Spleen (tissue), 11 donors: Measurements from ENCODE around the gene PPARA. TPM values are rescaled to one million over a fixed set of nuclear protein-coding genes. Genes with fewer than 3 reads are reported as not detected.

Experiments used
- DNase-seq: peaks from one replicate; pipeline ENCODE4 v3.0.0-alpha.2; 2020
- H3K27ac ChIP-seq, 8 donors: fragments of 200-600 bp; sonication (generic) in 7 of 8; 1 replicate in 4 of 8; 2 replicates in 4 of 8; pipeline versions ENCODE4 v1.5.0 to v1.8.0; 2016 to 2021; ENCODE audit warnings: inconsistent platforms in 4 of 8, mild to moderate bottlenecking in 4 of 8, moderate library complexity in 1 of 8
- H3K27me3 ChIP-seq, 7 donors: fragments of 200-600 bp; sonication (generic) in 6 of 7; replicated peaks in 1 of 7; 1 replicate in 4 of 7; 2 replicates in 3 of 7; pipeline versions ENCODE4 v1.5.0 to v1.8.0; 2016 to 2021; ENCODE audit warnings: inconsistent platforms in 3 of 7, mild to moderate bottlenecking in 1 of 7
- H3K36me3 ChIP-seq, 6 donors: fragments of 200-600 bp; sonication (generic) in 5 of 6; 1 replicate in 4 of 6; 2 replicates in 2 of 6; pipeline versions ENCODE4 v1.5.0 to v1.8.0; 2016 to 2021; ENCODE audit warnings: inconsistent platforms in 2 of 6
- H3K4me1 ChIP-seq, 6 donors: fragments of 200-600 bp; sonication (generic) in 5 of 6; 1 replicate in 3 of 6; 2 replicates in 3 of 6; pipeline versions ENCODE4 v1.5.0 to v1.8.0; 2016 to 2021; ENCODE audit warnings: inconsistent platforms in 3 of 6
- H3K4me3 ChIP-seq, 8 donors: fragments of 200-600 bp; sonication (generic) in 7 of 8; 1 replicate in 4 of 8; 2 replicates in 4 of 8; pipeline versions ENCODE4 v1.5.0 to v1.8.0; 2016 to 2021; ENCODE audit warnings: inconsistent platforms in 4 of 8, mild to moderate bottlenecking in 4 of 8, moderate library complexity in 2 of 8
- H3K9me3 ChIP-seq, 8 donors: fragments of 200-600 bp; sonication (generic) in 7 of 8; 1 replicate in 4 of 8; 2 replicates in 4 of 8; pipeline versions ENCODE4 v1.5.0 to v1.8.0; 2016 to 2021; ENCODE audit warnings: inconsistent platforms in 4 of 8
- CTCF ChIP-seq, 11 experiments: fragments of 200-600 bp in 7 of 11; fragments of 450-650 bp in 4 of 11; sonication (generic) in 4 of 11; IDR thresholded peaks in 8 of 11; conservative IDR thresholded peaks in 3 of 11; 1 replicate in 7 of 11; 2 replicates in 4 of 11; pipeline versions ENCODE4 v1.4.0 to v1.8.0; 2016 to 2021; ENCODE audit warnings: antibody characterized with exemption in 11 of 11, inconsistent platforms in 4 of 11, mild to moderate bottlenecking in 1 of 11
- POLR2A ChIP-seq, 3 donors: fragments of 450-650 bp; IDR thresholded peaks; one replicate each; pipeline ENCODE4 v1.5.1; 2017; ENCODE audit warnings: antibody characterized with exemption in 3 of 3, mild to moderate bottlenecking in 1 of 3
- POLR2AphosphoS5 ChIP-seq, 3 donors: sonication (generic); formaldehyde crosslinking; IDR thresholded peaks; one replicate each; pipeline ENCODE4 v1.5.1; 2017; ENCODE audit warnings: antibody characterized with exemption in 3 of 3
- WGBS, 5 donors: extraction: QIAGEN DNeasy Blood & Tissue Kit in 3 of 5; methylation state at CpG; one replicate each; pipeline versions ENCODE4 v1.1.5 to v1.1.7; 2013 to 2018; 5-methylcytosine and 5-hydroxymethylcytosine counted together
- intact Hi-C: fragments of 100-400 bp; cut with DNase I; formaldehyde crosslinking; loops from one replicate; pipeline ENCODE4 v1.15.0; 2023; ENCODE audit warnings: low total_unique reads
- polyA plus RNA-seq, 3 donors: library from polyadenylated mRNA; stranded (reverse); fragments of 200-250 nt; gene quantifications; one replicate each; pipeline ENCODE4 v1.2.1, GENCODE V29; 2013
- total RNA-seq, 7 donors: library from RNA; depleted of rRNA in 3 of 7; stranded (reverse); fragments of >200 nt in 3 of 7; fragmentation: NEBNext Ultra II Directional in 4 of 7; extraction: Animal tissue kit (Norgen Biotek cat#: 25700) in 4 of 7; gene quantifications; one replicate each; pipeline versions ENCODE4 v1.1.0 to v1.2.1, GENCODE V29; 2016 to 2021
- donor health status: healthy with polysubstance abuse.
- donor health status: DM: no; HTN: no; CAD: no; lungs with moderate emphysema.
- donor health status: DM: no; HTN: no; CAD: no.
- donor health status: Bipolar disorder and iron deficiency.
- donor health status: healthy.
- donor health status: DM: no; HTN: no; CAD: no.
- donor health status: DM: yes; HTN: yes; CAD: no.

Gene PPARA
- total and polyA plus RNA-seq, 10 donors, result 2.0 to 40.9 (median 22.6) TPM

GRCh38 chr22:46241396-46242007 is 91.2 kb downstream of the PPARA start:
- TF ChIP-seq POLR2A (IDR thresholded peaks at IDR 0.05) (no peak), CTCF (IDR thresholded peaks at IDR 0.05 in 8 of 11, conservative IDR thresholded peaks at IDR 0.05 in 3 of 11) (no peak), POLR2AphosphoS5 (IDR thresholded peaks at IDR 0.05) (no peak)
- peaks cover 0 to 68% (median 13%) of the 10 kb centered on the region in 6 donors for H3K36me3 ChIP-seq
- no peaks in the 10 kb centered on the region for H3K9me3 ChIP-seq
- WGBS, 5 donors, result 62 to 82% (median 70%) methylated on average over 5 of the region's 5 CpGs
- no peaks in the 10 kb centered on the region for H3K27me3 ChIP-seq
- intact Hi-C loops, result no loop called here
- peaks cover 4 to 54% (median 25%) of the 10 kb centered on the region in 6 donors for H3K4me1 ChIP-seq
- peak overlapping the region in 2 of 8 donors; percentile 42 to 60 for H3K27ac ChIP-seq
- no peak for DNase-seq
- no peak overlapping the region for H3K4me3 ChIP-seq

- intact Hi-C loops, result no loop called here
- no peak for TF ChIP-seq CTCF (IDR thresholded peaks at IDR 0.05 in 8 of 11, conservative IDR thresholded peaks at IDR 0.05 in 3 of 11)
- TF ChIP-seq POLR2AphosphoS5 (IDR thresholded peaks at IDR 0.05), result no peak
- TF ChIP-seq POLR2A (IDR thresholded peaks at IDR 0.05), result no peak
- 61 to 86% (median 79%) methylated on average over 9 to 10 of the region's 10 CpGs for WGBS, 5 donors
- Histone ChIP-seq H3K9me3 (no peaks in the 10 kb centered on the region), H3K36me3 (peaks cover 0 to 68% (median 13%) of the 10 kb centered on the region in 6 donors), H3K27me3 (no peaks in the 10 kb centered on the region), H3K4me3 (no peak overlapping the region), H3K4me1 (peaks cover 4 to 56% (median 25%) of the 10 kb centered on the region in 6 donors), H3K27ac (peak overlapping the region in 2 of 8 donors; percentile 42 to 60)
- DNase-seq, result no peak
These were observed 91.8 kb downstream of the PPARA start for GRCh38 chr22:46242076-46242475.

- intact Hi-C loops, result no loop called here
- Histone ChIP-seq H3K4me1 (peaks cover 9 to 73% (median 32%) of the 10 kb centered on the region in 6 donors), H3K4me3 (no peak overlapping the region), H3K36me3 (peaks cover 0 to 48% (median 15%) of the 10 kb centered on the region in 6 donors), H3K9me3 (no peaks in the 10 kb centered on the region), H3K27ac (no peak overlapping the region), H3K27me3 (no peaks in the 10 kb centered on the region)
- WGBS, 5 donors, result 94 to 100% (median 94%) methylated on average over 6 to 9 of the region's 9 CpGs
- DNase-seq, result no peak
- no peak for TF ChIP-seq POLR2AphosphoS5 (IDR thresholded peaks at IDR 0.05)
- TF ChIP-seq CTCF (IDR thresholded peaks at IDR 0.05 in 8 of 11, conservative IDR thresholded peaks at IDR 0.05 in 3 of 11), result no peak
- no peak for TF ChIP-seq POLR2A (IDR thresholded peaks at IDR 0.05)
These were observed 94.4 kb downstream of the PPARA start for GRCh38 chr22:46244771-46245170.

- H3K36me3 ChIP-seq, result peaks cover 0 to 46% (median 15%) of the 10 kb centered on the region in 6 donors
- TF ChIP-seq POLR2A (IDR thresholded peaks at IDR 0.05), result no peak
- peak in 2 of 3 donors; percentile 35 to 47 for TF ChIP-seq POLR2AphosphoS5 (IDR thresholded peaks at IDR 0.05)
- no peak for TF ChIP-seq CTCF (IDR thresholded peaks at IDR 0.05 in 8 of 11, conservative IDR thresholded peaks at IDR 0.05 in 3 of 11)
- H3K27me3 ChIP-seq, result no peaks in the 10 kb centered on the region
- H3K4me1 ChIP-seq, result peaks cover 9 to 69% (median 26%) of the 10 kb centered on the region in 6 donors
- peak overlapping the region in 2 of 8 donors; percentile 26 for H3K27ac ChIP-seq
- intact Hi-C loops, result no loop called here
- DNase-seq, result no peak
- H3K4me3 ChIP-seq, result no peak overlapping the region
- no peaks in the 10 kb centered on the region for H3K9me3 ChIP-seq
- WGBS, 5 donors, result 68 to 78% (median 74%) methylated on average over 15 to 16 of the region's 16 CpGs
These were observed 95.2 kb downstream of the PPARA start for GRCh38 chr22:46245511-46245910.
